Tongue (tissue), 3 donors: ENCODE data around the gene SLC45A2. TPM values are rescaled to one million over a fixed set of nuclear protein-coding genes. Genes with fewer than 3 reads are reported as not detected.
"Not testable (repeated sequence)": the region's sequence is repeated elsewhere in the genome, so short reads cannot be mapped to it uniquely, and the experiment has no call there.

Source experiments
- DNase-seq: peaks from one replicate; pipeline ENCODE4 v3.0.0-alpha.2; 2015
- small RNA-seq: library from RNA; depleted of rRNA; stranded (forward); fragments of <200 nt; gene quantifications from one replicate; pipeline ENCODE3, GENCODE V24; 2014; ENCODE audit warnings: low replicate concordance
- total RNA-seq: library from RNA; depleted of rRNA; stranded (reverse); fragments of >200 nt; gene quantifications from one replicate; pipeline ENCODE4 v1.2.3, GENCODE V29; 2014

SLC45A2 gene
- total RNA-seq, 1 donor from 2014 or later, result not detected

DNA sequence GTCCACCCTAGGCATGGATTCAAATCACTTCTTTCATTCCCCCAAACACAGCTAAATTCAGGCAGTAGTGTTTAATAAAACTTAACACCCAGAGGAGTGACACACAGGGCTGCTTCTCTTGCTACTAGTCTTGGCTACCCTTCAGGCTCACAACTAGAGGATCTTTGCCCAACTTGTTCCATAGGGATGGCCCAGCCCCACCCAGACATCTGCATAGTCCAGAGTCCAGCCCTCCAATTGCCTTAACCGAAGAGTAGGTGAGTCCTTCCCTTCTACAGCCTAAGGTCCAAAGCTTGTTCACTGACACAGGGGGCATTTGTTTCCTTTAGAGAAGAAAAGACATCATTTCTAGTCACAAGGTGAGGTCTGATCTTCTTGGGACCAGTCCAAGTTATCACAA is 63.5 kb downstream of the SLC45A2 start:
- no peak for DNase-seq

DNA sequence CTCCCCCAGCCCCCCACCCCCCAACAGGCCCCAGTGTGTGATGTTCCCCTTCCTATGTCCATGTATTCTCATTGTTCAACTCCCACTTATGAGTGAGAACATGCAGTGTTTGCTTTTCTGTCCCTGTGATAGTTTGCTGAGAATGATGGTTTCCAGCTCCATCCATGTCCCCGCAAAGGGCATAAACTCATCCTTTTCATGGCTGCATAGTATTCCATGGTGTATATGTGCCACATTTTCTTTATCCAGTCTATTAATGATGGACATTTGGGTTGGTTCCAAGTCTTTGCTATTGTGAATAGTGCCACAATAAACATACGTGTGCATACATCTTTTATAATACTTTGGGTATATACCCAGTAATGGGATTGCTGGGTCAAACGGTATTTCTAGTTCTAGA is 69.6 kb downstream of the SLC45A2 start:
- DNase-seq, result not testable (repeated sequence)

DNA sequence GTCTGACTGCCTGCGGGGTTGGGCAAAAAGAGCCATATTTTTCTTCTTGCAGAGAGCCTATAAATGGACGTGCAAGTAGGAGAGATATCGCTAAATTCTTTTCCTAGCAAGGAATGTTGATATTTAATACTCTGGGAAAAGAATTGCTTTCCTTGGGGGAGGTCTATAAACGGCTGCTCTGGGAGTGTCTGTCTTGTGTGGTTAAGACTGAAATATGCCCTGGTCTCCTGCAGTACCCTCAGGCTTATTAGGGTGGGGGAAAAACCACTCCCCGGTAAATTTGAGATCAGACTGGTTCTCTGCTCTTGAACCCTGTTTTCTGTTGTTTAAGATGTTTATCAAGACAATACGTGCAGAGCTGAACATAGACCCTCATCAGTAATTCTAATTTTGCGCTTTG is 78.2 kb downstream of the SLC45A2 start:
- DNase-seq, result not testable (repeated sequence)

DNA sequence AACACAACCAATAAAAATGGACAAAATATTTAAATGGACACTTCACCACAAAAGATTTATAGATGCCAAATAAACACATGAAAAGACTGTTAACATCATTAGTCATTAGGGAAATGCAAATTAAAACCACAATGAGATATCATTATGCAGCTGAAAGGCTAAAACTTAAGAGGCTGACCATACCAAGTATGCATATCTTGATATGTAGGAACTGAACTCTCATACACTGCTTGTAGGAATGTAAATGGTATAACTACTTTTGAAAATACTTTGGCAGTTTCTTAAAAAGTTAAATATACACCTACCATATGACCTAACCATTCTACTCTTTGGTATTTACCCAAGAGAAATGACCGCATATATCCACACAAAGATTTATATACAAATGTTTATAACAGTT is 79.1 kb downstream of the SLC45A2 start:
- DNase-seq, result no peak

DNA sequence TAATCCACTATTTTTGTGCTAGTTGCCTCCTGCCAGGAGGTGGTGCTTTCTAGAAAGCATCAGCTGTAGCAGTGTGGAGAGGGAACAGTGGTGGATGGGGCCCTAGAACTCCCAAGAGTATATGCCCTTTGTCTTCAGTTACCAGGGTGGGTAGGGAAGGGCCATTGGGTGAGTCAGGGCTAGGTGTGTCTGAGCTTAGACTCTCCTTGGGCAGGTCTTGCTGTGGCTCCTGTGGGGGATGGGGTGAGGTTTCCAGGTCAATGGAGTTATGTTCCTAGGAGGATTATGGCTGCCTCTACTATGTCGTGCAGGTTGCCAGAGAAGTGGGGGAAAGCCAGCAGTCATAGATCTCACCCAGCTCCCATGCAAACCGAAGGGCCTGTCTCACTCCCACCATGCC is 81.4 kb downstream of the SLC45A2 start:
- DNase-seq, result no peak

DNA sequence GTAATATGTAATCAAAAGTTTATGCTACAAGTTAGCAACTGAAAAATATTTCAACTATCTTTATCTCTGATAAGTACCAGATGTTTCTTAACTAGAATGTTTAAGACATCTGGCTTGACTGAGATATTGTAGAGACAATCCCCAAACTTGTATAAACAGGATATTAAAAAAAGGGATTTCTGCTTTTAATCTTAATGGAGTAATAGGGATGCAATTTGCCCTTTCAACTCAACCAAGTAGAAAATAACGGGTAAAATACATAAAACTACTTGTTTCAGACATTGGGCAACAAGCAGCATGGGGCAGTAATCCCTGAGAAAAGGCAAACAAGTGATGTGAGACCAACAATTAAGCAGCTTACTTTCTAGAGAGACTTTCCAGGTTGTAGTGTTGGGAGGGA is 83.3 kb downstream of the SLC45A2 start:
- no peak for DNase-seq

Small RNA genes lying within 50 kb of the gene (small RNA-seq; reads per million reads assigned to genes)
- gene AC139783.1, result not detected

Other genes starting within 250 kb of the SLC45A2 start
- 28.7 TPM for gene ADAMTS12, start 92.7 kb downstream of the SLC45A2 start, total RNA-seq
- not detected for gene RXFP3, start 48.3 kb downstream of the SLC45A2 start, total RNA-seq
- 10.3 TPM for gene AMACR, start 23.4 kb upstream of the SLC45A2 start, total RNA-seq
- gene C1QTNF3, start 58.5 kb upstream of the SLC45A2 start, total RNA-seq, result 122 TPM